Ovary (tissue), 3 donors: ENCODE results near the gene GRIN1.

Source experiments
- CTCF ChIP-seq, 3 donors: fragments of 450-650 bp in 2 of 3; fragments of 200-600 bp in 1 of 3; IDR thresholded peaks; one replicate each; pipeline versions ENCODE4 v1.5.1 to v1.8.0; 2016 to 2022; ENCODE audit warnings: antibody characterized with exemption in 3 of 3, mild to moderate bottlenecking in 1 of 3
- EP300 ChIP-seq: sonication (generic); formaldehyde crosslinking; IDR thresholded peaks from one replicate; pipeline ENCODE4 v1.6.1; 2017; ENCODE audit warnings: antibody characterized with exemption
- donor health status: DM: no; HTN: no; CAD: no.

DNA sequence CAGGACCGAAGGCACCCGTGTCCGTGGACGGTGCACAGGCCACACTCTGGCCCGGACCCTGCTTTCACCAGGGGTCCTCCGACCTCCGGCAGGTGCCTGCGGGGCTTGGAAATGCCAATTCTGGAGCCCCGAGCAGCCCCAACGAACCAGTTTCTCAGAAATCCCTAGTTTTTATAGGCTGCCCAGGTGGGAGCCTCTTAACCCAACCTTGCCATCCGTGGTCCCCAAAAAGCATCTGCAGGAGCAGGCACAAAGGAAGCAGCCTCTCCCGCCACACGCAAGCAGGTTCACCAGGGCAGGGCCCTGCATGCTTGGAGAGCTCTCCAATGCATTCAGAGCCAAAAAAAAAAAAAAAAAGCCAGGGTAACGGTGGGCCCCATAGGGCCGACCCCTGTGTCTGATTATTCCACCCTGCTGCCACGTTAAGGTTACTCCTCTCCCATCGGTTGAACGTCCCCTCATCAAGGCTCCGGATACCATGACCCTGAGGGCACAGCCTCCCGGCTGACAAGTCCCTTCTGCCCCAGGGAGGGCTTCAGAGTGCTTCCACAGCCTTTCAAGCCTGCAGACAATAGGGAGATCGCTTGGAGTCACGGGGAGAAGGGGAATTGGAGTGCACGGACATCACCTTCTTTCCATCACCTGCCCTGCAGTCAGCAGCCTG, 62.4 kb downstream of the GRIN1 start:
- no peak for TF ChIP-seq CTCF (IDR thresholded peaks at IDR 0.05)
- TF ChIP-seq EP300, result no peak
